WTC11 (cell line): ENCODE results near the gene KIF17. TPM values are rescaled to one million over a fixed set of nuclear protein-coding genes. Genes with fewer than 3 reads are reported as not detected.

Source experiments
- ATAC-seq: fragments of 200-7000 bp; cut with Tn5 transposase; 2 replicates; pipeline ENCODE4 v1.10.0; 2021; ENCODE audit warnings: mild to moderate bottlenecking, moderate library complexity
- CTCF ChIA-PET: fragments of 300-600 bp; sonication (Branson Sonifier 250); formaldehyde crosslinking; loops from one replicate; lab custom pipeline; 2021; ENCODE audit warnings: antibody characterized with exemption; lab: Charles Lee
- POLR2A ChIA-PET: fragments of 350-600 bp; sonication (Branson Sonifier 250); formaldehyde crosslinking; loops from one replicate; lab custom pipeline; 2021; ENCODE audit warnings: antibody characterized with exemption; lab: Charles Lee
- DNase-seq: peaks from one replicate; pipeline ENCODE4 v3.0.0; 2021; ENCODE audit warnings: low spot score
- H3K27ac Mint-ChIP-seq: 2 replicates; pipeline ENCODE4 v1.8.0; 2021; ENCODE audit warnings: mixed read lengths
- H3K27me3 Mint-ChIP-seq: 2 replicates; pipeline ENCODE4 v1.8.0; 2021; ENCODE audit warnings: low read depth, mild to moderate bottlenecking, moderate library complexity, mixed read lengths
- H3K36me3 Mint-ChIP-seq: 2 replicates; pipeline ENCODE4 v1.8.0; 2021; ENCODE audit warnings: mixed read lengths
- H3K4me1 Mint-ChIP-seq: 2 replicates; pipeline ENCODE4 v1.8.0; 2022; ENCODE audit warnings: mixed read lengths
- H3K4me3 Mint-ChIP-seq: 2 replicates; pipeline ENCODE4 v1.8.0; 2021; ENCODE audit warnings: mild to moderate bottlenecking, moderate library complexity, mixed read lengths
- H3K9me3 Mint-ChIP-seq: 2 replicates; pipeline ENCODE4 v1.8.0; 2021; ENCODE audit warnings: mixed read lengths
- ARID4B ChIP-seq: sonication (generic); formaldehyde crosslinking; IDR thresholded peaks from 2 replicates; pipeline ENCODE4 v1.8.0; 2023; ENCODE audit warnings: missing genetic modification reagents, mild to moderate bottlenecking, borderline replicate concordance
- CBFB ChIP-seq: sonication (generic); formaldehyde crosslinking; IDR thresholded peaks from 2 replicates; pipeline ENCODE4 v1.8.1; 2022; ENCODE audit warnings: mild to moderate bottlenecking, low read depth, missing genetic modification reagents
- CREM ChIP-seq: sonication (generic); formaldehyde crosslinking; IDR thresholded peaks from 2 replicates; pipeline ENCODE4 v1.8.1; 2022; ENCODE audit warnings: mild to moderate bottlenecking, missing genetic modification reagents, moderate library complexity
- E2F1 ChIP-seq: sonication (generic); formaldehyde crosslinking; IDR thresholded peaks from 2 replicates; pipeline ENCODE4 v1.8.0; 2022; ENCODE audit warnings: mild to moderate bottlenecking, missing genetic modification reagents
- GRHL2 ChIP-seq: fragments of 250-450 bp; sonication (Bioruptor Pico); IDR thresholded peaks from 2 replicates; pipeline ENCODE4 v1.8.0; 2022; ENCODE audit warnings: mild to moderate bottlenecking, moderate library complexity; ENCODE audit not compliant: insufficient replicate concordance, severe bottlenecking
- IRF1 ChIP-seq: sonication (generic); formaldehyde crosslinking; IDR thresholded peaks from 2 replicates; pipeline ENCODE4 v1.8.0; 2023; ENCODE audit warnings: missing genetic modification reagents
- JAZF1 ChIP-seq: fragments of 250-450 bp; sonication (Bioruptor Pico); IDR thresholded peaks from 2 replicates; pipeline ENCODE4 v1.9.0; 2021; ENCODE audit warnings: moderate library complexity, mild to moderate bottlenecking, inconsistent platforms
- NR2C2 ChIP-seq: sonication (generic); formaldehyde crosslinking; IDR thresholded peaks from 2 replicates; pipeline ENCODE4 v1.8.0; 2022; ENCODE audit warnings: mild to moderate bottlenecking, missing genetic modification reagents
- SMAD4 ChIP-seq: sonication (generic); formaldehyde crosslinking; IDR thresholded peaks from 2 replicates; pipeline ENCODE4 v1.8.0; 2022; ENCODE audit warnings: mild to moderate bottlenecking, missing genetic modification reagents
- SOX15 ChIP-seq: fragments of 250-450 bp; sonication (Bioruptor Pico); IDR thresholded peaks from 2 replicates; pipeline ENCODE4 v1.9.0; 2021; ENCODE audit warnings: mild to moderate bottlenecking
- USF1 ChIP-seq: sonication (generic); formaldehyde crosslinking; IDR thresholded peaks from 2 replicates; pipeline ENCODE4 v1.8.0; 2022; ENCODE audit warnings: mild to moderate bottlenecking, missing genetic modification reagents
- ZBTB21 ChIP-seq: sonication (generic); formaldehyde crosslinking; IDR thresholded peaks from 2 replicates; pipeline ENCODE4 v1.8.1; 2023; ENCODE audit warnings: mild to moderate bottlenecking, missing genetic modification reagents, borderline replicate concordance
- ZNF396 ChIP-seq: fragments of 250-450 bp; sonication (Bioruptor Pico); IDR thresholded peaks from 2 replicates; pipeline ENCODE4 v1.8.0; 2021; ENCODE audit warnings: mild to moderate bottlenecking, moderate library complexity, borderline replicate concordance
- ZNF416 ChIP-seq: fragments of 250-450 bp; sonication (Bioruptor Pico); IDR thresholded peaks from 2 replicates; pipeline ENCODE4 v1.9.0; 2021; ENCODE audit warnings: mild to moderate bottlenecking, inconsistent platforms
- ZNF423 ChIP-seq: fragments of 250-450 bp; sonication (Bioruptor Pico); IDR thresholded peaks from 2 replicates; pipeline ENCODE4 v2.1.2; 2022; ENCODE audit warnings: mild to moderate bottlenecking, moderate library complexity
- total RNA-seq: library from RNA; stranded (reverse); gene quantifications from 3 replicates; pipeline ENCODE4 v1.2.3, GENCODE V29; 2021
- TF ChIP-seq, protein P1 (sequence below): sonication (generic); formaldehyde crosslinking; IDR thresholded peaks from 2 replicates; pipeline ENCODE4 v1.8.1; 2022; ENCODE audit warnings: low read depth, missing genetic modification reagents, borderline replicate concordance
- TF ChIP-seq, protein P2 (sequence below): fragments of 250-450 bp; sonication (Bioruptor Pico); IDR thresholded peaks from 2 replicates; pipeline ENCODE4 v1.9.0; 2021; ENCODE audit warnings: mild to moderate bottlenecking
- TF ChIP-seq, protein P3 (sequence below): sonication (generic); formaldehyde crosslinking; IDR thresholded peaks from 2 replicates; pipeline ENCODE4 v1.8.1; 2023; ENCODE audit warnings: mild to moderate bottlenecking, moderate library complexity, missing genetic modification reagents

Gene KIF17
- total RNA-seq, 1 experiment from 2014 or later = 8.1 TPM

DNA sequence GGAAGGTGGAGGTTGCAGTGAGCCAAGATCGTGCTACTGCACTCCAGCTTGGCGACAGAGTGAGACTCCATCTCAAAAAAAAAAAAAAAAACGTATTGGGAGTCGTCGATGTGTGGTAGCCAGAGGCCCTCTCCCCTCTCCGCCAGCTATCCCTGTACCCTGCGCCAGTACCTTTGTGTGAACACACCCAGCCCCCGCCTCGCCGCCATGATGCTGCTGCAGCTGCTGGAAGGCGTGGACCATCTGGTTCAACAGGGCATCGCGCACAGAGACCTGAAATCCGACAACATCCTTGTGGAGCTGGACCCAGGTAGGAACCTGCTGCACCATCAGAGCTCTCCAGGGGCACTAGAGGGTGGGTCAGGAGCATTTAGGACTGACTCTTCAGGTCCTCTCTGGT is 72.4 kb downstream of the KIF17 start:
- no peak for DNase-seq
- ChIA-PET CTCF (interaction anchor here (0.6 to 1.9 kb wide), 4 partner anchors 11 to 129 kb away, joined by 3 to 10 read pairs (median 8); no protein-coding TSS in a partner anchor), POLR2A (interaction anchor here (0.6 to 0.7 kb wide), 2 partner anchors 12 to 528 kb away, joined by 4 to 7 read pairs; no protein-coding TSS in a partner anchor)
- TF ChIP-seq SMAD4 (CRISPR knock-in tag) (no peak), NR2C2 (CRISPR knock-in tag) (no peak), ZNF416 (CRISPR knock-in tag) (no peak), ZNF396 (no peak), ZNF423 (no peak), SOX15 (CRISPR knock-in tag) (no peak), CBFB (CRISPR knock-in tag) (no peak), ZBTB21 (no peak), E2F1 (CRISPR knock-in tag) (no peak), GRHL2 (CRISPR knock-in tag) (no peak), JAZF1 (no peak), IRF1 (CRISPR knock-in tag) (no peak), CREM (no peak), USF1 (CRISPR knock-in tag) (no peak), ARID4B (CRISPR knock-in tag) (no peak)
- TF ChIP-seq, protein P1, sequence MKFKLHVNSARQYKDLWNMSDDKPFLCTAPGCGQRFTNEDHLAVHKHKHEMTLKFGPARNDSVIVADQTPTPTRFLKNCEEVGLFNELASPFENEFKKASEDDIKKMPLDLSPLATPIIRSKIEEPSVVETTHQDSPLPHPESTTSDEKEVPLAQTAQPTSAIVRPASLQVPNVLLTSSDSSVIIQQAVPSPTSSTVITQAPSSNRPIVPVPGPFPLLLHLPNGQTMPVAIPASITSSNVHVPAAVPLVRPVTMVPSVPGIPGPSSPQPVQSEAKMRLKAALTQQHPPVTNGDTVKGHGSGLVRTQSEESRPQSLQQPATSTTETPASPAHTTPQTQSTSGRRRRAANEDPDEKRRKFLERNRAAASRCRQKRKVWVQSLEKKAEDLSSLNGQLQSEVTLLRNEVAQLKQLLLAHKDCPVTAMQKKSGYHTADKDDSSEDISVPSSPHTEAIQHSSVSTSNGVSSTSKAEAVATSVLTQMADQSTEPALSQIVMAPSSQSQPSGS (CRISPR knock-in tag) = no peak
- TF ChIP-seq, protein P2, sequence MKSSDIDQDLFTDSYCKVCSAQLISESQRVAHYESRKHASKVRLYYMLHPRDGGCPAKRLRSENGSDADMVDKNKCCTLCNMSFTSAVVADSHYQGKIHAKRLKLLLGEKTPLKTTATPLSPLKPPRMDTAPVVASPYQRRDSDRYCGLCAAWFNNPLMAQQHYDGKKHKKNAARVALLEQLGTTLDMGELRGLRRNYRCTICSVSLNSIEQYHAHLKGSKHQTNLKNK = no peak
- TF ChIP-seq, protein P3, sequence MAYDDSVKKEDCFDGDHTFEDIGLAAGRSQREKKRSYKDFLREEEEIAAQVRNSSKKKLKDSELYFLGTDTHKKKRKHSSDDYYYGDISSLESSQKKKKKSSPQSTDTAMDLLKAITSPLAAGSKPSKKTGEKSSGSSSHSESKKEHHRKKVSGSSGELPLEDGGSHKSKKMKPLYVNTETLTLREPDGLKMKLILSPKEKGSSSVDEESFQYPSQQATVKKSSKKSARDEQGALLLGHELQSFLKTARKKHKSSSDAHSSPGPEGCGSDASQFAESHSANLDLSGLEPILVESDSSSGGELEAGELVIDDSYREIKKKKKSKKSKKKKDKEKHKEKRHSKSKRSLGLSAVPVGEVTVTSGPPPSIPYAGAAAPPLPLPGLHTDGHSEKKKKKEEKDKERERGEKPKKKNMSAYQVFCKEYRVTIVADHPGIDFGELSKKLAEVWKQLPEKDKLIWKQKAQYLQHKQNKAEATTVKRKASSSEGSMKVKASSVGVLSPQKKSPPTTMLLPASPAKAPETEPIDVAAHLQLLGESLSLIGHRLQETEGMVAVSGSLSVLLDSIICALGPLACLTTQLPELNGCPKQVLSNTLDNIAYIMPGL = no peak
- Mint-ChIP-seq H3K9me3 (no peaks in the 10 kb centered on the region), H3K27ac (no peak overlapping the region), H3K27me3 (no peaks in the 10 kb centered on the region; the same call in 1 of the 2 replicates), H3K36me3 (peaks cover 20% of the 10 kb centered on the region), H3K4me3 (no peak overlapping the region), H3K4me1 (peaks cover 14% of the 10 kb centered on the region)
- peak; percentile 14; the same call in 1 of the 2 replicates for ATAC-seq
